HG02678 (cell line): Measurements from ENCODE around the gene OPRL1.
"Not testable (repeated sequence)": the region's sequence is repeated elsewhere in the genome, so short reads cannot be mapped to it uniquely, and the experiment has no call there.

Experiments
- ATAC-seq: cut with Tn5 transposase; IDR thresholded peaks from one replicate; pipeline ENCODE4 v1.9.1; 2021; ENCODE audit warnings: mild to moderate bottlenecking, moderate library complexity; ENCODE audit not compliant: unreplicated experiment

The OPRL1 gene

DNA sequence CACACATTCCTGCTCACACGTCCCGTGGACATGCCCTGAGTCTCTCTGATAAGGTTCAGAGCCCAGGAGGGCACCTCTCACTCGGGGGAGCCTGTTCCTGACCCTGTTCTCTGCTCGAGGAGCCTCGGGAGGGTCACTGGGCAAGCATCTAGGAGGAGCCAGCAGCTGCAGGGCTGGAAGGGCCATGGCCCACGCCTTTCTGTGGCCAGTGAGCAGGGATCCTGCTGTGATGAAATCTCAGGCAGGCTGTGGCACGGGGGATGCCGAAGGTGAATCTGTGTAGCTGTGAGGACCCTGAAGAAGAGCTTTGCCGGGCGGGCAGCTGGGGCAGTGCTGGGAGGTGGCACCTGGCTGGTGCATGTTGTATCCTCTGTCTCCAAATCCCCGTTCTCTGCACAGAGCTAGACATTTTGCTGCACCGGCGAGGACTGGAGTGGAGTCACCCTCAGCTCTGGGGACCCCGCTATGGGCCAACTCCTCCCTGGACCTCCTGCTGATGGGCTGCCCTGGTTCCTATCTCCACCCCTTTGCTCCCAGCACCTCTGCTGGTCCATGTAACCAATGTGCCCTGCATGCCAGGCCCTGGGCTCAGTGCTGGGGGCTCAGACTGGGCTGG is 34.6 kb downstream of the OPRL1 start:
- ATAC-seq = no peak

DNA sequence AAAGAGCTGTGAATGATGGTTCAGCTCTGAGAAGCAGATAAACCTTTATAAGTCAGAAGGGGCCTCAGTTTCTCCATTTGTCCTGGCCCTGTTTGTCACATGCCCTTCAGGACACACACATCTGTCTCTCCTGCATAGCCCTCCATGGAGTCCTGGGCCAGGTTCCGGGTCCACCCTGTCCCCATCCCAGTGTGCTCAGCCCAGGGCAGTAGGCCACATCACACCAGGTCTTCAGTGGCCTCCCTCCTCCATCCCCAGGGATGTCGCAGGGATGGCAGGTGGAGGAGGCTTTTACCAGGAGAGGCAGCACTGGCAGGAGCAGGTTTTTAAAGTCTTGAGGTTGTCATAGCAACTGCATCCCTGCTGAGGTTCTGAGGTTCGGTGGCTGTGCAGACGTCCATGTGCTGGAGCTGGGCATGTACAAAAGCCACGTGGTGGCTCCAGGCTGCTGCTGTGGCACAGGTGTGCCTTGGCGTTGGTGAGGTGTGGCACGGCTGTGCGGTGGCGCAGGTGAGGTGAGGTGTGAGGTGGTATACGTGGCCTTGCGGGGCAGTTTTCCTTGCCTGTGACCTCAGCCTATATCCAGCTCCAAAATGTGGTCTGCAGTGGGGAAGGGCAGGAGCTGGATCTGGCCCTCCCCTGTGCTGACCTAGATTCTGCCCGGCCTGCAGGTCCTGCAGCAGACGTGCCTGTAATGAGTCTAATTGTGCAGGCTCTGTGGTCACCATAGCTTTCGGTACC is 35.5 kb downstream of the OPRL1 start:
- ATAC-seq = no peak

DNA sequence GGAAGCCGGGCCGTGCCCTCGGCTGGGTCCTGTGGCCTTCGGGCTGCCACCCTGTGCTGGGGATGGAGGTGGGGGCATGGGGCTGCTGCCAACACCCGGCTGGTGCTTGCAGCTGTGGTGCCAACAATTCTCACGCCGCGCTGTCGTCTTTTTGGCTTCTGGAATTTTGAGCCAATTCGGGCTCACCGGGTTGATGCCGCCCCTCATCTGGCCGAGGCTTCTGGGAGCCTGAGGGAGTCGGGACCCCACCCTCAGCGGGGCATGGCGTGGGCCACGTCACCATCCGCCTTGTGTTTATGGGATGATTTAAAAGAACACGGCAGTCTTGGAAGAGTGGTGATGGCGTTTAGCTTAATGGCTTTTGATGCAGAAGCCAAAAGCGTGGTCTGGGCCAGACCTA is 36.1 kb downstream of the OPRL1 start:
- no peak for ATAC-seq

DNA sequence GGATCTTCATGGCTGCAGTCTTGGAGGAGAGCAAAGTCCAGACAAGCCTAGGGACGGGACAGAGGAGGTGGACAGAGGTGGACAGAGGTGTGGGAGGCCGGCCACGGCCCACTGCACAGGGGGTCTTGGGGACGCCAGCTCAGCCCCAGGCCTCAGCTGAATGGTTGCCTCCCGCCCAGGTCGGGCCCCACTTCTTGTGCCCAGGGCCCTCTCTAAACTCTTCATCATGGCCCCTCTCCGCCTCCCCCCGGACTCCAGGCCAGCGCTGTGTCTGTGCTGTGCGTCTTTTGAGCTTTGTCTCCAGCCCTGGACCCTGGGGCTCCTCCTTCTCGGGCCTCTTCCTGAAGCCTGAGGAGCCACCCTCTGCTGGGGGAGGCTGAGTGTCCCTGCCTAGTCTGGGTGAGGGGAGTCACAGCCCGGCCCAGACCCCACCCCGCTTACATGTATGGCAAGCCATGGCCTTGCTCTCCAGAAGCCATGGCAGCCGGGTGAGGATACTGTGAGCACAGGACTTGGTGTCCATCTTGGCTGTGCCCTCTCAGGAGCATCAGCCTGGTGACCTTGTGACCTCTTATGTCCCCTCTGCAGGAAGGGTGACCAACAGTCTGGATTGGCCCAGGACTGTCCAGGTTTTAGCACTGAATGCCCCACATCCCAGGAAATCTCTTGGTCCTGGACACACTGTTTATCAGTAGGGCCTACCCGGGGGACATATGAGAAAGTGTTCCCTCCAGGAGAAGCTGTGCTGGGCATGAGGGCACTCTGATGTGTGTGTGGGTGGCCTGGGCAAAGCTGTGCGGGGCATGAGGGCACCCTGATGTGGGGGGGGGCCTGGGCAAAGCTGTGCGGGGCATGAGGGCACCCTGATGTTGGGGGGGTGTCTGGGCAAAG is 36.9 kb downstream of the OPRL1 start:
- ATAC-seq = no peak

DNA sequence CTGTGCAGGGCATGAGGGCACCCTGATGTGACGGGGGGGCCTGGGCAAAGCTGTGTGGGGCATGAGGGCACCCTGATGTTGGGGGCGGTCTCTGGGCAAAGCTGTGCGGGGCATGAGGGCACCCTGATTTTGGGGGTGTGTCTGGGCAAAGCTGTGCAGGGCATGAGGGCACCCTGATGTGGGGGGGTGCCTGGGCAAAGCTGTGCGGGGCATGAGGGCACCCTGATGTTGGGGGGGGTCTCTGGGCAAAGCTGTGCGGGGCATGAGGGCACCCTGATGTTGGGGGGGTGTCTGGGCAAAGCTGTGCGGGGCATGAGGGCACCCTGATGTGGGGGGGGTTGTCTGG is 37.5 kb downstream of the OPRL1 start:
- not testable (repeated sequence) for ATAC-seq

DNA sequence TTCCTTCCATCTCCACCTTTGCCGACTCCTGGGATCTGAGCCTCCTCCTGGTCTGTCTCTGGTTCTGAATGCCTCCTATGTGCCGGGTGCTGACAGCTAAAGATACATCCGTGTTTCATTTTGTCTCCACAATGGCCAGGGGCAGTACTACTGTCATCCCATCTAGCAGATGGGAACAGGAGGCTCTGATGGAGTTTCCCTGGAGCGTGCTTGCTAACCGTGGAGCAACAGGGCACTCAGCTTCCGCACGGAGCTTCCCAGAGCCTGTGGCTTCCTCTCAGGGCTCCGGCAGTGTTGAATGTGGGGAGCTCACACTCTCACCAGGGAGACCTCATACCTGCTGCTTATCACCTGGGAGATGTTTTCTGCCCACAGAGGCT is 39.4 kb downstream of the OPRL1 start:
- ATAC-seq = no peak

DNA sequence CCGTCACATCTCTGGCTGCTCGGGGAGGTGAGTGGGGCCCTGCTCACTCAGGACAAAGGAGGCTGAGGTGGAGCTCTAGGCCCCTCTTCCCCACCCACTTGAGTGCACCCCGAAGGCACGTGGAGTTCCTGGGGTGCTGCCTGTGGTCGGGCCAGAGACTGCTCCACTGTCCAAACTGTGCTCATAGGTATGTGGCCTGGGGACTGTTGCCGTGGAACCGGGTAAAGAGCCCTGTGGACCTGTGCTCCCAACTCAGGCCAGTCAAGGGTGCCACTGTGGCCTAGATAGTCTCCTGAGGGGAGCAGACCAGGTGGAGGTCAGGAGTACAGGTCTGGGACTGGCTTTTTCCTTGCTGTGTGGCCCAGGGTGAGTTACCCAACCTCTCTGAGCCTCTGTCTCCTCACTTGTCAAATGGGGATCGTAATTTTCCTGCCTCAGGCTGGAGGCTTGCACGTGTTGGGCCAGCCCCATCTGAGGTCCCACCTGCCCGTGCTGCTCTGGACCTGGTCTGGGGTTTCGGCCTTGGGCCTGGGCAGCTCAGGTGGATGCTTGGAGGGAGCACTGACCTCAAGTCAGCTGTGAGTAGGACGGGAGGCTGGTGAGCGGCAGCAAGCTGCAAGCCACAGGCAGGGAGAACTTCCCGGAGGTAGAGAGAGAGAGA is 39.9 kb downstream of the OPRL1 start:
- ATAC-seq = no peak

DNA sequence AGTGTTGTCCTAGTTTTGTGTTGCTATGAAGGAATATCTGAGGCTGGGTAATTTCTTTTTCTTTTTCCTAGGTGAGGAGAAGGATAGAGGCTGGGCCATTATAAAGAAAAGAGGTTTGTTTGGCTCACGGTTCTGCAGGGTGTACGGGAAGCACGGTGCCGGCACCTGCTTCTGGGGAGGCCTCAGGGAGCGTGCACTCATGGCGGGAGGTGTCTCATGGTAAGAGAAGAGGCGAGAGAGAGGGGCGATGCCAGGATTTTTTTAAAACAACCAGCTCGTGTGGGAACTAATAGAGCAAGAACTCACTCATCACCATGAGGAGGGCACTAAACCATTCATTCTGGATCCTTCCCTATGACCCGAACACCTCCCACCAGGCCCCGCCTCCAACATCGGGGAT is 41.7 kb downstream of the OPRL1 start:
- no peak for ATAC-seq

DNA sequence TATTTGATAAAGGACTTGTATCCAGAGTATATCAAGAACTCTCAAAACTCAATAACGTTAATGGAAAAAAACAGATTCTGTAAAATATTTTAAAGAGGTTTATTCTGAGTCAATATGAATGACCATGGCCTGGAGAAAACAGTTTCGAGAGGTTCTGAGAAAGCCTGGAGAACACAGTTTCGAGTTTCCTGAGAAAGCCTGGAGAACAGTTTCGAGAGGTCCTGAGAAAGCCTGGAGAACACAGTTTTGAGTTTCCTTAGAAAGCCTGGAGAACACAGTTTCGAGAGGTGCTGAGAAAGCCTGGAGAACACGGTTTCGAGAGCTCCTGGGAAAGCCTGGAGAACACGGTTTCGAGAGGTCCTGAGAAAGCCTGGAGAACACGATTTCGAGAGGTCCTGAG is 43.0 kb downstream of the OPRL1 start:
- ATAC-seq = not testable (repeated sequence)

DNA sequence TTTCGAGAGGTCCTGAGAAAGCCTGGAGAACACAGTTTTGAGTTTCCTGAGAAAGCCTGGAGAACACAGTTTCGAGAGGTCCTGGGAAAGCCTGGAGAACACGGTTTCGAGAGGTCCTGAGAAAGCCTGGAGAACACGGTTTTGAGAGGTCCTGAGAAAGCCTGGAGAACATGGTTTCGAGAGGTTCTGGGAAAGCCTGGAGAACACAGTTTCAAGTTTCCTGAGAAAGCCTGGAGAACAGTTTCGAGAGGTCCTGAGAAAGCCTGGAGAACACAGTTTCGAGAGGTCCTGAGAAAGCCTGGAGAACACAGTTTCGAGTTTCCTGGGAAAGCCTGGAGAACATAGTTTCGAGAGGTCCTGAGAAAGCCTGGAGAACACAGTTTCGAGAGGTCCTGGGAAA is 43.6 kb downstream of the OPRL1 start:
- not testable (repeated sequence) for ATAC-seq

DNA sequence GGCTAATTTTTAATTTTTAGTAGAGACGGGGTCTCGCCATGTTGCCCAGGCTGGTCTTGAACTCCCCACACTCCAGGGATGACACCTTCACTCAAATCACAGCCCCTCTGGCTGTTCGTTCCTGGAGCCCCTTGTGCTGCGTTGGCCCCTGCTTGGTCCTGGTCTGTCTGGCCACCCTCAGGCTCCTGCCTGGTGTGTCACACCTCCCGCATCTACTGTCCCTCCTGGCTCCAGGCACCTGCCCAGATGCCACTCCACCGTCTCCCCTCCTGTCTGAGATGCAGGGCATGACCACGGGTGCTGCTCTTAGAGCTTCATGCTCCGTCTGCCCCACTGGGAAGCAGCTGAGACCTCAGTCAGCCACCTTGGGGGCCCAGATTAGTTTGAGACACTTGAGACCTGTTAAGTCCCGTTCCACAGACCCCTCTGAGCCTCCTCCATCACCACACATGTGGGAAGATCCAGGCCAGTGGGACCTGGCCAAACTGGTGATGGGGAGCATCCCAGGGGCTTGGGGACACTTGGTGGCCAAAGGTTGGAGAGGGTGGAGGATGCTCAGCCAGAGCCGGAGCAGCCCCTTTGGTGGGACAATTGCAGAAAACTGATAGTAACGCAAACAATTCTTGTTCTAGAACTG is 49.4 kb downstream of the OPRL1 start:
- no peak for ATAC-seq

DNA sequence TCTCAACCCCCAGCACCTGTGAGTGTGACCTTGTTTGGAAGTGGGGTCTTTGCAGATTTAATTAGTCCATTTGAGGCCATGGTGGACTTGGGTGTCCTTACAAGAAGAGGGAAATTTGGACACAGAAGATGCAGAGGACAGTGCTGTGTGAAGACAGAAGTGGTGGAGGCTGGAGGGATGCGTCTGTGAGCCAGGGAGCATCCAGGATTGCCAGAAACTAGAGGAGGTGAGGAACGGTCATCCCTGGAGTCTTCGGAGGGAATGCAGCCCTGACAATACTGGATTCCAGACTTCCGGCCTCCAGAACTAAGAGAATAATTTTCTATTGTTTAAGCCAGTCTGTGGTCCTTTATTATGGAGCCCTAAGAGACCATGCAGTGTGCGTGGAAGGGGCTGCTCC is 50.4 kb downstream of the OPRL1 start:
- ATAC-seq = no peak

DNA sequence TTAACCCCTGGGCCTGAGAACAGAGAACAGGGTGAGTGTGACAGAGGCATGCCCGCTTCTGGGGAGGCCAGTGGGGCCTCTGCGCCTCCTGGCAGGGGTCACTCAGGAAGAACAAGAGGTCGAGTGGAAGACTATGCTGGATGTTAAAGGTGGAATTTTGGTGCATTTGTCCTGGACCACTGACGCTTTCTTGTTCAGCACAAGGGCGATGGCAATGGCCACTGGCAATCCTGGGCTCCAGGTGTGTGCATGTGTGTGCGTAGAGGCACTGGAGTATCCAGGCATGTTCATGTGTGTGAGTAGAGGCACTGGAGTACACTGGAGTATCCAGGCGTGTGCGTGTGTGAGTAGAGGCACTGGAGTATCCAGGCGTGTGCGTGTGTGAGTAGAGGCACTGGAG is 51.0 kb downstream of the OPRL1 start:
- no peak for ATAC-seq

DNA sequence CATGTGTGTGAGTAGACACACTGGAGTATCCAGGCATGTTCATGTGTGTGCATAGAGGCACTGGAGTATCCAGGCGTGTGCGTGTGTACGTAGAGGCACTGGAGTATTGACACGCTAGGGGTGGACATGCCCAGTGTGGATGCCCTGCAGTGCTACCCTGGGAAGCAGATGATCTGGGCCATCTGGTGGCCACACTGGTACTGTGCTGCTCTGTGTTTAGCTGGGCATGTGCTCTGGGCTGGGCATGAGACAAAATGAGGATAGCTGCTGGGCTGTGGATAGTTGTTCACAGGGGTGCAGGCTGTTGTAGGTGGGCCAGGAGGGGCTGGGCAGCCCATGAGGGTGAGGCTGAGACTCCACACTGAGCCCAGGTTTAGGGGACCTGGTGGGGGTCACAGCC is 51.5 kb downstream of the OPRL1 start:
- ATAC-seq = no peak

DNA sequence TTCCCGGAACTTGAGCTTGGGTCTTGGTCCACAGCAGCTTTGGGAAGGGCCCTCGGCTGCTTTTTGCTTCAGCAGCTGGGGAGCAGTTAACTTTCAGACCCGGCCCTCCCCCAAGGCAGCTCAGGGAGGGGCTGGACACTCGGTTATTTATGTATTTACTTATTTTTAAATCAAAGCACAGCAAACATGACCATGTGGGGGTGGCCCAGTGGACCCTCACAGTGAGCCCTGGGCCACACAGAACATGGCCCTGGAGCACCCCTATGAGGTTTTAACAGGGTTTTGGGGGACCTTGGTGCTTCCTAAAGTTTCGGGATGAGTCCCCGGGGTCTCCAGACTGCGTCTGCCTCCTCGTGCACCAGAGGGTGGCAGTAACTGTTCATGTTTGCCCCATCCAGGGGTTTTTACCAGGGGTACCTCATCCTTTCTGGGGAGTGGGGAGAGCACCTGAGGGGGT is 54.1 kb downstream of the OPRL1 start:
- no peak for ATAC-seq

DNA sequence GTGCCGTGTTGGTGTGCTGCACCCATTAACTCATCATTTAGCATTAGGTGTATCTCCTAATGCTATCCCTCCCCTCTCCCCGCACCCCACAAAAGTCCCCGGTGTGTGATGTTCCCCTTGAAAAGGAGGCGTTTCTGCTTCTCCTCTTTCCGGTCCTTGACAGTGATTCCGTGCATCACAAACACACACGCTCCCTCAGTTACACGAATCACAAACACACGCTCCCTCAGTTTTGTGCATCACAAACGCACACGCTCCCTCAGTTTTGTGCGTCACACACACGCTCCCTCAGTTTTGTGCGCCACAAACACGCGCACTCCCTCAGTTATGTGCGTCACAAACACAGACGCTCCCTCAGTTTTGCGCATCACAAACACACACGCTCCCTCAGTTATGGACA is 54.9 kb downstream of the OPRL1 start:
- ATAC-seq = not testable (repeated sequence)

DNA sequence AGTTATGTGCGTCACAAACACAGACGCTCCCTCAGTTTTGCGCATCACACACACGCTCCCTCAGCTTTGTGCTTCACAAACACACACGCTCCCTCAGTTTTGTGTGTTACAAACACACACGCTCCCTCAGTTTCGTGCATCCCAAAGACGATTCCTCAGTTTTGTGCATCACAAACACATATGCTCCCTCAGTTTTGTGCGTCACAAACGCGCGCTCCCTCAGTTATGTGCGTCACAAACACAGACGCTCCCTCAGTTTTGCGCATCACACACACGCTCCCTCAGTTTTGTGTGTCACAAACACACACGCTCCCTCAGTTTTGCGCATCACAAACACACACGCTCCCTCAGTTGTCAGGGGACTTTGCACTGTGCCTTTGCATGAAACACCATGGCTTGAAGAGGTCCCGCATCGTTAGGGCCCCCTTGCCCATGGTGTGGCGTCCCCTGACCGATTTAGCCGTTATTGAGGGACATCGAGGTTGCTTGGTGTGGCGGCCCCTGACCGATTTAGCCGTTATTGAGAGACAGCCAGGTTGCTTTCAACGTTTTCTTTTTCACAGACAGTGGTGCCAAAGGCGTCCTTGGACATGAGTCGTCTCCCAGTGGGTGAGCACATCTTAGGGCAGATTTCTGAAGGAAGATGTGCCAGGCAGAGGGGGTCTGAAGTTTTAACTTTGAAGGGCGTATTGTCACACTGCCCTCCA is 56.3 kb downstream of the OPRL1 start:
- no peak for ATAC-seq

DNA sequence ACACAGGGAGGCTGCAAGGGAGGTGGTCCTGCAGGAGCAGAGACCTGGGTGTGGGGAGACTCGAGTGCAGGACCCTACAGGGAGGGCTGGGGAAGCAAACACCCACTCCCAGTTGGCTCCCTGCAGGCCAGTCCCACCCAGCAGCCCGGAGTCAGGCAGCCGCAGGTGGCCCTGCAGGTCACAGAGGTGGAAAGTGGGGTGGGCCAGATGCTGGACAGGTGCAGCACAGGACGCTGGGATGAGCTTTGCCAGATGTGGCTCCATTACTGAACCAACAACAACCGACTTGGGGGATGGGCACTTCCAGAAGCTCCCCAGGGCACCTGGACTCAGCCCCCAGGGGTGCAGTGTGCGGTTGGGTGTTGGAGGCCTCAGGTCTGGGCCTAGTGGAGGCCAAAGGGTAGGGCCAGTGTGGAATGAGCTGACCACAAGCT is 57.7 kb downstream of the OPRL1 start:
- ATAC-seq = no peak

DNA sequence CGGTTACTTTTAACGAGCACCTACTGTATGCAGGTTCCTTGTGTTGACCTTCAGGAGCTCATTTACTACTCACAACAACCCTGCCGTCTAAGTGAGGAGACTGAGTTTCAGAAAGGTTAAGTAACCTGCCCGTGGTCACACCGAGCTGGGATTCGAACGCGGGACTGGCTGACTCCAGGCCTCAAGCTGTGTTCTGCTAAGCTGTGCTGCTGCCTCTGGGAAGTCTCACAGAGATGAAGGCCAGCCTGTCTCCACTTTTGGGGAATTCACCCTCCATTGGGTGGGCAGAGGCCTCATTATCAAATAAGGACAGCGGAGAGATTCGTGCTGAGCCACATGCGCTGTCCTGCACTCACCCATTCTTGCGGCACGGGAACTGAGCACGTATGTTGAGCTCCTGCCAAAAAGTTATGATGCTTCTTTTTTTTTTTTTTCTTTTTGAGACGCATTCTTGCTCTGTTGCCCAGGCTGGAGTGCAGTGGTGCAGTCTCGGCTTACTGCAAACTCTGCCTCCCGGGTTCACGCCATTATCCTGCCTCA is 58.5 kb downstream of the OPRL1 start:
- ATAC-seq = no peak
